SK-N-SH treated with all-trans-retinoic acid at 6 μM for 48 hours (cell line): ENCODE measurements around the gene TAAR1.

Experiments
- CREB5 ChIP-seq: fragments of 250-450 bp; sonication (Bioruptor Pico); IDR thresholded peaks from 2 replicates; pipeline ENCODE4 v1.5.1; 2020; ENCODE audit warnings: low read depth, mild to moderate bottlenecking, moderate library complexity
- GLIS3 ChIP-seq: fragments of 250-450 bp; sonication (Bioruptor Pico); IDR thresholded peaks from 2 replicates; pipeline ENCODE4 v1.5.0; 2020; ENCODE audit warnings: mild to moderate bottlenecking, moderate library complexity
- ISL1 ChIP-seq: fragments of 250-450 bp; sonication (Bioruptor Pico); IDR thresholded peaks from 2 replicates; pipeline ENCODE4 v2.1.2; 2022; ENCODE audit warnings: mild to moderate bottlenecking, moderate library complexity
- OSR1 ChIP-seq: fragments of 250-450 bp; sonication (Bioruptor Pico); IDR thresholded peaks from 2 replicates; pipeline ENCODE4 v1.8.0; 2022; ENCODE audit warnings: moderate library complexity, mild to moderate bottlenecking, inconsistent platforms
- PATZ1 ChIP-seq: fragments of 250-450 bp; sonication (Bioruptor Pico); IDR thresholded peaks from 2 replicates; pipeline ENCODE4 v1.8.0; 2020; ENCODE audit warnings: mild to moderate bottlenecking, moderate library complexity, borderline replicate concordance
- PPARA ChIP-seq: fragments of 250-450 bp; sonication (Bioruptor Pico); IDR thresholded peaks from 2 replicates; pipeline ENCODE4 v1.5.0; 2020; ENCODE audit warnings: mild to moderate bottlenecking, borderline replicate concordance
- TCF4 ChIP-seq: fragments of 250-450 bp; sonication (Bioruptor Pico); IDR thresholded peaks from 2 replicates; pipeline ENCODE4 v1.8.0; 2021; ENCODE audit warnings: mild to moderate bottlenecking, moderate library complexity, borderline replicate concordance
- TSHZ2 ChIP-seq: fragments of 250-450 bp; sonication (Bioruptor Pico); IDR thresholded peaks from 2 replicates; pipeline ENCODE4 v1.5.0; 2020; ENCODE audit warnings: mild to moderate bottlenecking, moderate library complexity
- ZNF70 ChIP-seq: fragments of 450-650 bp; formaldehyde crosslinking; IDR thresholded peaks from 2 replicates; pipeline ENCODE4 v1.5.0; 2020; ENCODE audit warnings: mild to moderate bottlenecking, moderate library complexity
- ZNF8 ChIP-seq: fragments of 450-650 bp; formaldehyde crosslinking; IDR thresholded peaks from 2 replicates; pipeline ENCODE4 v1.5.0; 2020; ENCODE audit warnings: mild to moderate bottlenecking, moderate library complexity

GRCh38 chr6:132616677-132617076, 42.3 kb downstream of the TAAR1 start:
- TF ChIP-seq CREB5 (CRISPR knock-in tag) (no peak), ZNF70 (CRISPR knock-in tag) (no peak), ZNF8 (CRISPR knock-in tag) (no peak), TSHZ2 (CRISPR knock-in tag) (no peak), PPARA (no peak), GLIS3 (CRISPR knock-in tag) (no peak), PATZ1 (CRISPR knock-in tag) (no peak), ISL1 (CRISPR knock-in tag) (no peak), TCF4 (CRISPR knock-in tag) (no peak), OSR1 (no peak)
